Measurements from ENCODE around the gene RAB6B.

The RAB6B gene

DNA sequence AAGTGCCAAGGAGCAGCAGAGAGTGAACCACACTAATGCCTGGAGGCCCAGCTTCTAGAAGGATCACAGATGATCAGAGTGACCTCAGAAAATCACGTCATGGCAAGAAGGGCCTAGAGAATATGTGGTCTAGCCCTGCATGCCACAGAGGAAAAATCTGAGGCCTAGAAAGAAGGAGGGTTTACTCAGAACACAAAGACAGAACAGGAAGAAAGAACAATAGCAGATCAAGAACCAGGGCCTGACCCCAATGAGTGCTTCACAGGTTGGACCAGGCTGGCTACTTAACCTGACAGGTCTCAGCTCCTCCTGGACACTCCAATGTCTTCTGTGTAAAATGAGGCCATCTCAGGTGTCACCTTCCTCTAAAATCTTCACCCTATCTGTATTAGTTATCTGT, 14.2 kb downstream of the RAB6B start:
- DNase-seq (ENCODE audit: low read depth, low spot score) = no peak

DNA sequence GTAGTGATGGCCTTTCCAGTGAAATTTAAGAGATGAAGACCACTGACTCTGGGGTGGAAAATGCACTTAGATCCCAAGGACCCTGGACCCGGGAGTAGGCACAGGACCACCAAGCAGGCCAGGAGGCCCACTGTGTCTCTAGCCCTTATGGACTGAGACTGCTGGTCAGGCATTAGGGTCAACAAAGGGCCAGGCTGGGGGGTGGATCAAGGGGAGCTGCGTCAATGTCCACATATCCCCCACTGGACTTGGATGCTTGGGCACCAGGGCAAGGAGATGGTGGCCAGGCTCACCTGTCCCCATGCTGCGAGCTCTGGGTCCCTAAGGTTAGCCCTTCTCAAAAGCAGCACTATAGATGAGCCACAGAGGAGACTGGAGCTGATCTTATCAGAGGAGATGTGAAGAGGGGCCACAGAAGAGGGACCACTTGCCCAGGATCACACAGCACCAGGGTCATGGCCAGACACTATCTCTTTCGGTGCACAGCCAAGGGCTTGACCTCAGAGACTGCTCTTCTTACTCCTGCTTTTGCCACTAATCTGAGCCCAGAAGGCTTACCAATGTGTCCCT, 14.7 kb downstream of the RAB6B start:
- DNase-seq (ENCODE audit: low read depth, low spot score) = no peak

DNA sequence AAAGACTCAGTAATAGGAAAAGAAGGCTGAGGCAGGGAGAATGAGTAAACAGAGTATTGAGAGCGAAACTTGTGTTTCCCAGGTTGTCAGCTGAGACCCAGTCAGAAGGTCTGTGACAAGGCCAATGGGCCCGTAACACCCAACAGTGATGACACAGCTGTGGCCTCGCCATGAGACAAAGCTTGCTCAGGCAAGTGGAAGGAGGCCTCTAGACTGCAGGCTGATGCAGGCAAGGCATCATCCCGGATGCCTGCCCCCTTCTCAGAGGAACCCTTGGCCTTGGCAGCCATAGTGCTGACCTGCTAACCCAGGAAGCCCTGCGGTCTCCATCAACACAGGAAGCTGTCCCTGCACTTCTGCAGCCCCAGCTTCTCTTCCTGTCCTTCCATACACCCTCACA, 15.4 kb downstream of the RAB6B start:
- DNase-seq (ENCODE audit: low read depth, low spot score) = no peak

DNA sequence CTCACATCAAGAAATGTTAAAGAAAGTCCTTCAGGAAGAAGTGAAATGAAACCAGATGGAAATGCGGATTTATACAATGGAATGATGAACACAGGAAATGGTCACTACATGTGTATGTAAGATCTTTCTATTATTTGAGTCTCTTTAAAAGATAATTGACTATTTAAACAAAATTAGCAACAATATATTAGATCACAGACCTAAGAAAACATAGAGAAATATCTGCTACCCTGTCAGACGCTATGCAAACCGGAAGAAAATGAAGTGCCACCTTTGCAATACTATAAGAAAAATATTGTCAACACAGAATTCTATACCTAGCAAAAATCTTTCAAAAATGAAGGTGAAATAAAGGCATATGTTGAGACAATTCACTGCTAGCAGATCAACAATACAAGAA, 17.2 kb downstream of the RAB6B start:
- DNase-seq (ENCODE audit: low read depth, low spot score) = no peak

DNA sequence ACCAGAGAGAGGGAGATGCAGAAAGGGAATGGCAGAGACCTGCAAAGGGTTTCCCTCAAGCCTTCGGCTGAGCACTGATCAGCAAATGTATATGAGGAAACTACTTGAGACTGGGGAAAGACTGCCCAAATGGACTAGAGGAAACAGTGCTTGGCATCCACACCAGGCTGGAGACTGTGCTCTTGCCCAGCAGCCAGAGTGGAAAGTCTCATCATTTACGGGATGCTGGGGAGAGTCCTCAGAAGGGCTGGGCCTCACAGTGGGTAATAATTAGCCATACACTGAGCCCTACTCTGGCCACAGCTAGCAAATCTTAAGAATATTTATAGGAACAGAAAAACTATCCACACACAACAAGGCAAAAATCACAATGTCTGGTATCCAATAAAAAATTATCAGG, 18.5 kb downstream of the RAB6B start:
- no peak for DNase-seq (ENCODE audit: low read depth, low spot score)

DNA sequence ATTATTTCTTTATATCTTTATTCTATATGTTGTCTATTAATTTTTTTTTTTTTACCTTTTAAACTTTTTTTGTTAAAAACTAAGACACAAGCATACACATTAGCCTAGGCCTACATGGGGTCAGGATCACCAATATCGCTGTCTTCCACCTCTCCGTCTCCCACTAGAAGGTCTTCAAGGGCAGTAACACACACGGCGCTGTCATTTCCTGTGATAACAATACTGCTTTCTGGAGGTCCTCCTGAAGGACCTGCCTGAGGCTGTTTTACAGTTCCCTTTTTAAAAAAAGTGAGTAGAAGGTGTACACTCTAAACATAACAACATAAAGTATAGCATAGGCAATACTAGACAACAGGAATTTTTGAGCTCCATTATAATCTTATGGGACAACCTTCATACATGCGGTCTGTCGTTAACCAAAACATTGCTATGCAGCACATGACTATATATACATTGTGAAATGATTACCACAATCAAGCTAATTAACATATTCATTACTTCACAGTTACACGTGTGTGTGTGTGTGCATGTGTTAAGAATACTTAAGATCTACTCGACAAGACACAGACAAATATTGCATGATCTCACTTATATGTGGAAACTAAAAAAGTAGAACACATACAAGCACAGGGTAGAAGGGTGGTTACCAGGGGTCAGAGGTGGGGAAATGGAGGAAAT, 20.8 kb downstream of the RAB6B start:
- no peak for DNase-seq (ENCODE audit: low read depth, low spot score)

DNA sequence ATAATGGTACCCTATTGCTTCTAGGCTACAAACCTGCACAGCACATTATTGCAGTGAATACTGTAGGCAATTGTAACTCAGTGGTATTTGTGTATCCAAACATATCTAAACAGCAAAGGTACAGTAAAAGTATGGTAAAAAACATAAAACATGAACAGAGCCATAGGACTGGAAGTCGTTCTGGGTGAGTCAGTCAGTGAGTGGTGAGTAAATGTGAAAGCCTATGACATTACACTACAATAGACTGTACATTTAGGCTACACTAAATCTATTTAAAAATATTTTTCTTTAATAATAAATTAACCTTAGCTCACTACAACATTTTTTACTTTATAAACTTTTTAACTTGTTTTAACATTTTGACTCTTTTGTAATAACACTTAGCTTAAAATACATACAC, 21.3 kb downstream of the RAB6B start:
- no peak for DNase-seq (ENCODE audit: low read depth, low spot score)

DNA sequence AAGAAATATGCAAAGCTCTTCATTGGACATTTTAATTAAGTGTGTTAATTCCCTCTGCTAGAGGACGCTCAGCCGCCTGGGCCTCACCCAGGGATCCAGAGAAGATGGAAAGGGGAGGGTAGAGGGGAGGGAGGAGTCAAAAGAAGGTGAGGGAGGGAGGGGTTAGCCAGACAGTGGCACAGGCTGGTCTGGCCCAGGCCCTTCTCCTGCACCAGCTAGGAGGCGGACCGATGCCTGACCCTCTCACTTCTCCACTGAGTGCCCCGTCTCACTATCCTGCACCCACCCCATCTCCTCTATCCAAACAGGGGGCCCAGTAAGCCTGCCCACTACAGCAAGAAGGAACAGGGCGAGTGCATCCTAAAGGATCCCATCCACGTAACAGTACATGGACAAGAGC, 22.9 kb downstream of the RAB6B start:
- DNase-seq (ENCODE audit: low read depth, low spot score) = no peak

DNA sequence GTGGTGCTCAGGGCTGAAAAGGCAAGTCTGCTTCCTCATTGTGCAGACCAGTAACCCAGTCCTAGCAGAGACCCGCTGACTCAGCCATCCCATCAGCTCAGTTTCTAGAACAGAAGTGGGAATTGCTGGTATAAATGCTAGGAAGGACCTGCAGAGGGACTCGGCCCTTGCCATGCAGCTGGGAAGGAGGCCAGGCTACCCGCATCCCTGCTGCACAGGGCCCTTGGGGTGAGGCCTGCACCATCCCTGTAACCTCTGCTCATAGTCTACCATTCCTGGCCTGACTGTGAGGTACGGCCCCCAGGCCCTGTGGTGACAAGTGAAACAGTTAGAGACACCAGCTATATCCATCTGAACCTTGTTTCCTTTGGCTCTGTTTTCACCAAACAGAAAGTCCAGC, 23.5 kb downstream of the RAB6B start:
- no peak for DNase-seq (ENCODE audit: low read depth, low spot score)

DNA sequence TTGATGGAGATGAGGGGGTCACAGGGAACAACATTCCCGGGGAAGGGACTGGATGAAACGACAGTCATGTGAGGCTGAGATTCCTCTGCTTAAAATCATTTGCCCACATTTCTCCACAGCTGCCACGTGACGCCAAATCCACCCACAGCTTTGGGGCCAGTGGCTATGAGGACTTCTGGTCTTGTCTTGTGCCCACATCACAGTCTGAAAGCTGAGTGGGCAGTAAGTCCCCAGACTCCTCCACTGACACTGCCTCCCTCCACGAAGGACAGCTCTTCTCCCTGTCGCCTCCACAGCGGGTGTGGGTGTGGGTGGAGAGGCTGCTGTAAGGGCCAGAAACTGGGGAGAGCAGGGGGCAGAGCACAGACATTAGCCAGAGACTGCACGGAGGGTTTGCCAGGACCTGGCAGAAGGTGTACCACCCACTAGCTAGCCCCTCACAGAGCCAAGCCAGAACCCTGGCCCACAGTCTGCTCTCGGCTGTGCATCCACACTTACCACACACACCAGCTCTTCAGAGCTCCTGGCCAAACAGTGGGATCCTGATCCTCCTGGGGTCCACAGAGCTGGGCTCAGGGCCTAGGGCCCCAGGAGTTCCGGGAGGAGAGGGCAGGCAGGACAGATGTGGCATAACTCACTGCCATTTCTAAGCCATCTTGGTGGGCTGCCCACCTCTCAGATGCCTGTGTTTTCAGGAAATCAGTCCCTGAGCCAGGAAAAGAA, 24.2 kb downstream of the RAB6B start:
- DNase-seq (ENCODE audit: low read depth, low spot score) = no peak

DNA sequence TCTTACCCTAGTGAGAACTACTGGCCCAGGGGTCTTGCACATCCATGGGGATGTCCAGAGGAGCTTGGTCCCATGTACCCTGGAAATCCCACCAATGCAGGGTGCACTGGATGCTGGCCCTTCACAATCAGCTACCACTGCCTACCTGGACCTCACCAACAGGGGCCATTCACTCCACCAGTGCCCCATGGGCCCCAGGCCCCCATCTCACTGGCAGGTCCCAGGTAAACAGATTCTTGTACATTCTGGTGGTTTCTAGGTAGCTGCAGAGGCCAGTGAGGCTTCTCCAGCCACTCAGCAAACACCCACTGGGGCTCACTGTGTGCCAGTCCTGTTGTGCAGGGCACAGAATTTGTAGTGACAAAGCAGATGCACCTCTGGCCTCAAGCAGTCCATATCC, 24.9 kb downstream of the RAB6B start:
- DNase-seq (ENCODE audit: low read depth, low spot score) = no peak

DNA sequence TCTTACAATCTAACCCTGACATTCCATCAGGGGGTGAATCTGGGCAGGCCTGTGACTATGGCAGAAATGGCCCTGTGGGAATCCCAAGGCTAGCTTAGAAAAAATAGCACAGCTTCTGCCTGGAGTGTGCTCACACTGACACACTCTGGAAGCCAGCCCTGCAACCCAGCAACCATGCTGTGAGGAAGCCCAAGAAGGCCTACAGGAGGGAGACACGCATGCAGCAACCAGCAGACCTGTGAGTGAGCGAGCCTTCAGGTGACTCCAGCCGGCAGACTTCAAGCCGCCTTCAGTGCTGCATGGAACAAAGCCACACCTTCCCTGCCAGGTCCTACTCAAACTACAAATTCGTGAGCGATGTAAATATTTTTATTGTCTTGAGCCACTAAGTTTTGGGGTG, 26.1 kb downstream of the RAB6B start:
- DNase-seq (ENCODE audit: low read depth, low spot score) = no peak

DNA sequence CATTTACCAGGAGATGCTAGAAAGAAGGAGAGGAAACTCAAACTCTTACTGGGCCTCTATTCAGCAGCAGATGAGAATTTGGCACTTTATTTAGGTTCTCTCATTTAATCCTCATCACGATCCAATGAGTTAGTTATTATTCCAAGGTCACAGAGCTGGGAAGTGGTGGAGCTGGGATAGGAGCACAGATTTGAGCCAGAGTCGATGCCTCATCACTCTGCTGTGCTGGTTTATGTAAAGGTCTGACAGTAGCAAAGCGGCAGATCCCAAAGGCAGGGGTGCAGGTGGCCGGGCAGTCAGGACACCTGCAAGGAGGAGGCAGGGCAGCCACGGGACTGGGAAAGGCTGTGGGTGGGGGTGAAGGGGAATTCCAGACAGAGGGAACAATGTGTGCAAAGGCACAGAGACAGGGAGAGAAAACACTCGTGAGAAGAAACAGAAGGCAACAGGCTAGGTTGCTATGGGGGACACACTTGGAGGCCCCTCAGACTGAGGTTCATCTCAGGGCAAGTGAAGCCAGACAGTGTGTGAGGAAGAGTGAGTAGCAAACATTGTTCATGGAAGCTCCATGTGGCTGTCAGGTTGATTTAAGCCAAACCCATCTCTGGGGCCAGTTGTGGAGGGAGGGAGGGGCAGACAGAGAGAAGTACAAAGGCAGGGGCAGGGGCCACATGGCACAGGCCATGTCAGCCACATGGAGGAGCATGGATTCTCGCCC, 26.8 kb downstream of the RAB6B start:
- DNase-seq (ENCODE audit: low read depth, low spot score) = no peak

DNA sequence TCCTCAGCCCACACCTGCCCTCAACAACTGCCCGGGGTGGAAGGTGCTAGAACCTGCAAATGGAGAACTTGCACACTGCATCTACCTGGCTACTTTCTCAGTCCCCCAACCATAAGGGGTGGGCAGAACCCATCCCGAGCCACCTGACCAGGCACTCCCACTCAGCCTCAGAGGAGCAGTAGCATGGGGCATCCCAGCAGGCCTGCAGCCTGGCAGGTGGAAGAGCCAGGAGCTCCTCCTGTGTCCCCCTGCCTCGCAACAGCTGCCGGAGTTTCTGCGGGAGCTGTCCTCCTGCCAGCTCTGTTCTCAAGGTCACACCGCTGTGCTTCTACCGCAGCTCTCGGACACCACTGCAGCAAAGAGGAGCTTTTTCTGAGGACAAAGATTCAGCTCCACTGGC, 27.5 kb downstream of the RAB6B start:
- DNase-seq (ENCODE audit: low read depth, low spot score) = no peak

DNA sequence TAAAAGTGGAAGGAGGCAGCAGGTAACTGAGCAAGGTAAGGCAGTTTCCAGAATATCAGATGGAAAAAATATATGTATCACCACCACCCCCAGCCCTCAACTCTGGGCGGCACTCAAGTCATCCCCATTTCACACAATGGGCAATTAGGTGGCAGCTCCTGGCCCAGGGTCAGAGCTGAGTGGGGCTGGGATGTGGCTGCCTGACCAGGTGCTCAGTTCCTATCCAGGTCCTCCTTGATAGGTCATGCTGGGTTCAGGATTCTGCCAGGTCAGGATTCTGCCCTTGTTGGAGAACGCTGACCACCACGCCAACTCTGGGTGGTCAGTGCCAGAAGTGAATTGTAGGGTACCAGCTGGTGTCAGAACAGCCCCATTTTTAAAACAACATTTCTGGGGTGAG, 29.5 kb downstream of the RAB6B start:
- no peak for DNase-seq (ENCODE audit: low read depth, low spot score)

DNA sequence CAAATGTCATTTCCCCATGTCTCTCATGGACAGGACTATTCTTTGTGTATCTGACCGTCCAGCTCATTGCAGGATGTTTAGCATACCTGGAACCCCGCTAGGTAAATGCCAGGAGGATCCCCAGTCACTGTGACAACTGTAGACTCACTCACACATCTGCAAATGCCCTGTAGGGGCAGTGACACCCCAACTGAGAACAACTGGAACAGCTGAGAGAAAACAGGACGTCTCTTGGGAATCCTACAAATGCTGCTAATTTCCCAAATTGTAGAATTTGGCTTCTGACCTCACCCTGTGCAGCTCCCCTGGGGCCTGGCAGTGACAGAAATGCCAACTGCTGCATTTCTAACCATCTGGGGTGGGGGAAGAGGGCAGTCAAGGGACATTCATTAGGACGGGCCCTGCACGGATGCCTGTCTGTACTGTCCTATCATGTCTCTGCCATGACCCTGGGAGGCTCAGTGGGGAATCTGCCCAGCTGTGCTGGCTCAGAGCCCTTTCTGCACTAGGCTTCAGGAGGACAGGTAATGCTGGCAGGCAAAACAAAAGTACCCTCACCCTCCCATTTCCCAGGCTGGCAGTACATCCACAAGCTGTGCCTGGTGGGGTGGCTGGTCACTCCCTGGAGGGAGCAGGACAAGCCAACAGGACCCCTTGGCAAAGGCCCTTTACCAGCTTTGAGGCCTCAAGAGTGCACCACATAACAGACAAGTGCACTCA, 30.4 kb downstream of the RAB6B start:
- no peak for DNase-seq (ENCODE audit: low read depth, low spot score)

DNA sequence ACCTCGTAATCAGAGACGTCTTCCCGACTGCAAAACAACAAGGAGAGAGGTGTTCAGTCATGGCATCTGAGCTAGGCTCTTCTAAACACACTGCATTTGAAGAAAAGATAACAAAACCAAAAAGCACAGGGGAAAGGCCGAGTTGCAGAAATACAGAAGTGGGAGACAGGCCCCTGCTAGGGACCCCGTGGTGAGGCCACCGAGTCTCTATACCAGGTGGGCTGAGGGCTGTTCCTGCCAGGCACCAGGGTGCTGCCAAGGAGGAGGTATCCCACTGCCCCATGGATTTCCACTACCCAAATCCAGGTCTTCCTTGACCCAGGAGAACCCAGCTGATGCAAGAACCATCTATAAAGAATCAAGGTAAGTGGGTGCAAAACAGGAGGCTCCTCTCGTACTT, 31.1 kb downstream of the RAB6B start:
- no peak for DNase-seq (ENCODE audit: low read depth, low spot score)

DNA sequence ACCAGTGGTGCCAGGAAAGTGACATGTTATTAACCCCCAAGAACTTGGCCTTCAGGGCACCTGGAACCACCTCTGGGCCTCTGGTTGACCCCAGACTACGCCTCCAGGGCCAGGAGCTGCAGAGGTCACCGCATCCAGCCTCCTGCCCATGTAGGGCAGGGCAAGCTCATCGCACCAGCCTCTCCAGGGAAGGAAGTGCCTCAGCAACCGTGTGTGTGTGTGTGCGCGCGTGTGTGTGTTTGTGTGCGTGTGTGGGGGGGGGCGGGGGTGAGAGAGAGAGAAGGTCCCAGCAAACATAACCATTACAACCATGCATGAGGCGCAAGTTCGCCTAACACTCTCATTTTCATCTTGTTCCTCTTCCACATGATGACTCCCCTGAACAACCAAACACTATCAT, 31.8 kb downstream of the RAB6B start:
- no peak for DNase-seq (ENCODE audit: low read depth, low spot score)

DNA sequence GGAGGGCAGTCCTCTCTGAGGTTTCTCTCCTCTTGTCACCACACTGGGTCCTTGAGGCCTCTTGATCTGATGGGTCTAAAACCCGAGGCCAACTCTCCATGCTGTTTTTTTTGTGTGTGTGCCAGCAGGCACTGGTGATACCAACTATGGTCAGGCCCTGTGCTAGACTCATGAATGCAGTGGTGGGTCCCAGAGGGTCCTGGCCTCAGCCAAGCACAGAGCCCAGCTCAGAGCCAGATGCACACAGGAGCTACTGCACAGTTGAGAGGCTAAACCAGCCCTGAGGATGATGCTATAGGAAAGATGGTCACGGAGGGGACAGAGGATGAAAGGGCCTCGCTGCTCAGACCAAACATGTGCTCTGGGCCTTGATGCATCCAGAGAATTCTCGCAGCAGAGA, 33.5 kb downstream of the RAB6B start:
- no peak for DNase-seq (ENCODE audit: low read depth, low spot score)

DNA sequence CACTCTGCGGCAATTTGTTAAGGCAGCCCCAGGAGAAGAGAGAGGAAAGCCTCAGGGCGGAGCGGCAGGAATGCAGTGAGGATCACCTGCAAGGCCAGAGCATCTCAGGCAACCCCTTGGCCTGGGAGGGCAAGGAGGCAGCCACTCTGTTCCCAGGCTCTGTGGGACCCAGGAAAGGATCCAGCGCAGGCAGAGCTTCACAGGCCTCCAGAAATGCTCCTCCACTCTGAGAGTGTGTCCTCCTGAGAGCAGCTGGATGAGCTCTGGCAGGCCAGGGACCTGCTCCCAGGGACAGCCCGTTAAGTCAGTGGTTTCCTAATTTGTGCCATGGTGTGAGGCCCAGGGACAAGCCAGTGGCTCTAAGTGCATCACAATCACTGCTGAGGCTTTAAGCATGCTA, 35.2 kb downstream of the RAB6B start:
- no peak for DNase-seq (ENCODE audit: low read depth, low spot score)

DNA sequence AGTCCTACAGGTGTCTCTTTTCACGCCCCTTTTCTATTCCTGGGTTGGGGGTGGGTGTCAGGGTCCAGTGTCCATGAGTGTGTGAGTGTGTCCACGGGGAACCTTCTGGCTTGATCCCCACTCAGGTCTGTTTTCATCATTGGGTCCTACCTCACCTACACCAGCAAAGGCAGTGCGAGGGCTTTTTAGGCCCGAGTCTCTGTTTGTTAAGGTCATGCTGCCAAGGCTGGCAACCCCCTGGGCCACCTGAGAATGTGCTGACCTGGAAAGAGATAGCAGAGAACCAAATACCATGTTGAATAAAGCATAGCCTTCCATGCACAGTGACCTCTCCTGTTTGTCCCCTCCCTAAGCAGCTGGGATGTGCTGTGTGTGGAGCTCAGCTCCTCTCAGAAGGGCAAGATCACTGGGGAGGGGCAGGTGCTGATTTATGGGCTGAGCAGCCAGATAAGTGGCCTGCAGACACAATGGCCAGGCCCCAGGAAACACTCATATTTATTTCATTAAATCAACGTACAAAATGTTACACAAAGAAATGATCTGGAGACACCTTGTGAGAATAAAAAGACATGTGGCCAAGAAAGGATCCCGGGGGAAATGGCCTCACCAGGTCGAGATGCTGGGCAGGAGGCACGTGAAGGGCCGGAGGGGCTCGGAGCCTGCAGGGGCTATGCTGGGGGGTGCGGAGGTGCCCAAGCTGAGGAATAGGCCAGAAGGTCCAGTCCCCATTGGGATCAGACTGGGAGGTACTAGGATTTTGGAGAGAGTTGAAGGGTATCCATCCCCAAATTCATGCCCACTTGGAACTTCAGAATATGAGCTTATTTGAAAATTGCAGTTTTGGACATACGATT, 36.1 kb downstream of the RAB6B start:
- DNase-seq (ENCODE audit: low read depth, low spot score) = no peak
